PFSK-1 (cell line): ENCODE measurements around the gene PPARA.

ENCODE experiments used
- POLR2AphosphoS5 ChIP-seq: IDR thresholded peaks from 2 replicates; pipeline ENCODE4 v1.6.1; 2012; ENCODE audit warnings: low read depth, mild to moderate bottlenecking, control low read depth, low read length, moderate library complexity
- TAF1 ChIP-seq: IDR thresholded peaks from 2 replicates; pipeline ENCODE4 v1.6.1; 2012; ENCODE audit warnings: low read length, control low read depth, borderline replicate concordance; ENCODE audit not compliant: insufficient read depth
- TF ChIP-seq, protein P1 (sequence below), 2 experiments: IDR thresholded peaks; 2 replicates each; pipeline versions ENCODE4 v1.6.1 to v1.8.0; 2011 to 2012; ENCODE audit warnings: low read depth in 2 of 2, low read length in 2 of 2, control low read depth in 1 of 2, inconsistent platforms in 1 of 2, mild to moderate bottlenecking in 1 of 2, moderate library complexity in 1 of 2; ENCODE audit not compliant: insufficient read depth in 1 of 2

- TF ChIP-seq POLR2AphosphoS5 (no peak), TAF1 (no peak)
- TF ChIP-seq, protein P1, sequence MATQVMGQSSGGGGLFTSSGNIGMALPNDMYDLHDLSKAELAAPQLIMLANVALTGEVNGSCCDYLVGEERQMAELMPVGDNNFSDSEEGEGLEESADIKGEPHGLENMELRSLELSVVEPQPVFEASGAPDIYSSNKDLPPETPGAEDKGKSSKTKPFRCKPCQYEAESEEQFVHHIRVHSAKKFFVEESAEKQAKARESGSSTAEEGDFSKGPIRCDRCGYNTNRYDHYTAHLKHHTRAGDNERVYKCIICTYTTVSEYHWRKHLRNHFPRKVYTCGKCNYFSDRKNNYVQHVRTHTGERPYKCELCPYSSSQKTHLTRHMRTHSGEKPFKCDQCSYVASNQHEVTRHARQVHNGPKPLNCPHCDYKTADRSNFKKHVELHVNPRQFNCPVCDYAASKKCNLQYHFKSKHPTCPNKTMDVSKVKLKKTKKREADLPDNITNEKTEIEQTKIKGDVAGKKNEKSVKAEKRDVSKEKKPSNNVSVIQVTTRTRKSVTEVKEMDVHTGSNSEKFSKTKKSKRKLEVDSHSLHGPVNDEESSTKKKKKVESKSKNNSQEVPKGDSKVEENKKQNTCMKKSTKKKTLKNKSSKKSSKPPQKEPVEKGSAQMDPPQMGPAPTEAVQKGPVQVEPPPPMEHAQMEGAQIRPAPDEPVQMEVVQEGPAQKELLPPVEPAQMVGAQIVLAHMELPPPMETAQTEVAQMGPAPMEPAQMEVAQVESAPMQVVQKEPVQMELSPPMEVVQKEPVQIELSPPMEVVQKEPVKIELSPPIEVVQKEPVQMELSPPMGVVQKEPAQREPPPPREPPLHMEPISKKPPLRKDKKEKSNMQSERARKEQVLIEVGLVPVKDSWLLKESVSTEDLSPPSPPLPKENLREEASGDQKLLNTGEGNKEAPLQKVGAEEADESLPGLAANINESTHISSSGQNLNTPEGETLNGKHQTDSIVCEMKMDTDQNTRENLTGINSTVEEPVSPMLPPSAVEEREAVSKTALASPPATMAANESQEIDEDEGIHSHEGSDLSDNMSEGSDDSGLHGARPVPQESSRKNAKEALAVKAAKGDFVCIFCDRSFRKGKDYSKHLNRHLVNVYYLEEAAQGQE (IDR thresholded peaks at IDR 0.05; ENCODE audit: insufficient read depth in 1 of 2, low read depth in 2 of 2, low read length in 2 of 2), result no peak
These were observed 64.3 kb downstream of the PPARA start for GRCh38 chr22:46214616-46215015.
